ENCODE results near the gene PAK3. TPM values are rescaled to one million over a fixed set of nuclear protein-coding genes. Genes with fewer than 3 reads are reported as not detected.

PAK3 gene
- total and polyA plus RNA-seq, 9 of the 15 experiments (the other 6 are each of a cell fraction or from before 2014, with no cell fraction given): not detected

DNA sequence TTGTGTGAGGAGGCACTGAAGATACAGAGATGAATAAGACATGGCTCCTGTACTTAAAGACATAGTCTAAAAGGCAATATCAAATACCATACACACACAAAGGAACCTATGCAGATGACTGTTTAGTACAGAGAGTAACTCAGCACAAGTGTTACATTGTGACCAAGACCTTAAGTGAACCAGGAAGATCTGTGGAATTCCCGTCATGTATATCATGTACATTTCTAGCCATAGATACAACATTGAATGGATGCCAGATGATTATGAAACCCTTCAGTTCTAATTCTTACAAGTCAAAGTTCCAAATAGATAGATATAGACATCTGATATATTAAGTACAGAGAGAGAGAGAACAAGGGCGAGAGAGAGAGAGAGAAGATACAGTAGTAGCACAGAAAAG, 73.2 kb downstream of the PAK3 start:
- no peaks in the 10 kb centered on the region for H3K4me1 ChIP-seq (replicated peaks in 1 of 2; ENCODE audit: control insufficient read depth in 2 of 2, insufficient read depth in 2 of 2, low read length in 2 of 2)
- H3K9me1 ChIP-seq (ENCODE audit: control insufficient read depth, insufficient read depth, low read length): no peaks in the 10 kb centered on the region
- in situ Hi-C loops (cut with MboI): no loop called here
- H3K9me3 ChIP-seq (replicated peaks; ENCODE audit: control insufficient read depth, insufficient read depth, low read depth, low read length): no peaks in the 10 kb centered on the region
- no peaks in the 10 kb centered on the region for H3K36me3 ChIP-seq (ENCODE audit: control insufficient read depth, insufficient read depth, low read length)
- no peak for DNase-seq (ENCODE audit: extremely low read depth in 1 of 4, low spot score in 3 of 4)
- no peaks in the 10 kb centered on the region for H3K79me2 ChIP-seq (ENCODE audit: control insufficient read depth, insufficient read depth, low read length)
- ATAC-seq: no peak
- POLR2A ChIA-PET: no interaction called here
- FAIRE-seq: no peak
- no peak overlapping the region for H3K4me2 ChIP-seq (ENCODE audit: insufficient read depth, low read length)
- no peaks in the 10 kb centered on the region for H3K27me3 ChIP-seq (ENCODE audit: control insufficient read depth in 2 of 2, insufficient read depth in 2 of 2, low read length in 2 of 2)
- intact Hi-C loops (cut with micrococcal nuclease): loop anchor here (5.0 kb wide), 2 partner anchors 73 to 278 kb away; no protein-coding TSS in a partner anchor
- no peak overlapping the region for H3K4me3 ChIP-seq
- H2AFZ ChIP-seq (ENCODE audit: low read depth, low read length): no peak overlapping the region
- no peaks in the 10 kb centered on the region for H4K20me1 ChIP-seq (replicated peaks; ENCODE audit: control insufficient read depth, insufficient read depth, low read length)
- no TSS peak for BruUV-seq (replicated peaks)
- no peak overlapping the region for H3K27ac ChIP-seq (ENCODE audit: extremely low read depth, low read depth, low read length)
- 4% methylated on average over 2 of the region's 2 CpGs for WGBS (ENCODE audit: insufficient coverage, low coverage, missing lambda C conversion rate)
- H3K9ac ChIP-seq (ENCODE audit: insufficient read depth in 1 of 2, low read depth in 2 of 2, low read length in 2 of 2): no peak overlapping the region
- CTCF ChIA-PET (ENCODE audit: low intra/inter-chr PET ratio): interaction anchor here (1.3 kb wide), 1 partner anchor 74 kb away, joined by 3 read pairs; no protein-coding TSS in a partner anchor
- TF ChIP-seq KAT2B (IDR thresholded peaks at IDR 0.05; ENCODE audit: low read depth, low read length) (no peak), FOXM1 (IDR thresholded peaks at IDR 0.05; ENCODE audit: low read depth) (no peak), FOXM1 (CRISPR knock-in tag; IDR thresholded peaks at IDR 0.05; ENCODE audit: low read depth) (no peak), MECOM (CRISPR knock-in tag; IDR thresholded peaks at IDR 0.05) (no peak), POLR2A (conservative IDR thresholded peaks at IDR 0.05) (no peak), NR2F6 (CRISPR knock-in tag; IDR thresholded peaks at IDR 0.05) (no peak), ZNF24 (IDR thresholded peaks at IDR 0.05) (no peak)
- TF ChIP-seq, protein P1, sequence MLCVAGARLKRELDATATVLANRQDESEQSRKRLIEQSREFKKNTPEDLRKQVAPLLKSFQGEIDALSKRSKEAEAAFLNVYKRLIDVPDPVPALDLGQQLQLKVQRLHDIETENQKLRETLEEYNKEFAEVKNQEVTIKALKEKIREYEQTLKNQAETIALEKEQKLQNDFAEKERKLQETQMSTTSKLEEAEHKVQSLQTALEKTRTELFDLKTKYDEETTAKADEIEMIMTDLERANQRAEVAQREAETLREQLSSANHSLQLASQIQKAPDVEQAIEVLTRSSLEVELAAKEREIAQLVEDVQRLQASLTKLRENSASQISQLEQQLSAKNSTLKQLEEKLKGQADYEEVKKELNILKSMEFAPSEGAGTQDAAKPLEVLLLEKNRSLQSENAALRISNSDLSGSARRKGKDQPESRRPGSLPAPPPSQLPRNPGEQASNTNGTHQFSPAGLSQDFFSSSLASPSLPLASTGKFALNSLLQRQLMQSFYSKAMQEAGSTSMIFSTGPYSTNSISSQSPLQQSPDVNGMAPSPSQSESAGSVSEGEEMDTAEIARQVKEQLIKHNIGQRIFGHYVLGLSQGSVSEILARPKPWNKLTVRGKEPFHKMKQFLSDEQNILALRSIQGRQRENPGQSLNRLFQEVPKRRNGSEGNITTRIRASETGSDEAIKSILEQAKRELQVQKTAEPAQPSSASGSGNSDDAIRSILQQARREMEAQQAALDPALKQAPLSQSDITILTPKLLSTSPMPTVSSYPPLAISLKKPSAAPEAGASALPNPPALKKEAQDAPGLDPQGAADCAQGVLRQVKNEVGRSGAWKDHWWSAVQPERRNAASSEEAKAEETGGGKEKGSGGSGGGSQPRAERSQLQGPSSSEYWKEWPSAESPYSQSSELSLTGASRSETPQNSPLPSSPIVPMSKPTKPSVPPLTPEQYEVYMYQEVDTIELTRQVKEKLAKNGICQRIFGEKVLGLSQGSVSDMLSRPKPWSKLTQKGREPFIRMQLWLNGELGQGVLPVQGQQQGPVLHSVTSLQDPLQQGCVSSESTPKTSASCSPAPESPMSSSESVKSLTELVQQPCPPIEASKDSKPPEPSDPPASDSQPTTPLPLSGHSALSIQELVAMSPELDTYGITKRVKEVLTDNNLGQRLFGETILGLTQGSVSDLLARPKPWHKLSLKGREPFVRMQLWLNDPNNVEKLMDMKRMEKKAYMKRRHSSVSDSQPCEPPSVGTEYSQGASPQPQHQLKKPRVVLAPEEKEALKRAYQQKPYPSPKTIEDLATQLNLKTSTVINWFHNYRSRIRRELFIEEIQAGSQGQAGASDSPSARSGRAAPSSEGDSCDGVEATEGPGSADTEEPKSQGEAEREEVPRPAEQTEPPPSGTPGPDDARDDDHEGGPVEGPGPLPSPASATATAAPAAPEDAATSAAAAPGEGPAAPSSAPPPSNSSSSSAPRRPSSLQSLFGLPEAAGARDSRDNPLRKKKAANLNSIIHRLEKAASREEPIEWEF (CRISPR knock-in tag; IDR thresholded peaks at IDR 0.05): no peak
- TF ChIP-seq, protein P2, sequence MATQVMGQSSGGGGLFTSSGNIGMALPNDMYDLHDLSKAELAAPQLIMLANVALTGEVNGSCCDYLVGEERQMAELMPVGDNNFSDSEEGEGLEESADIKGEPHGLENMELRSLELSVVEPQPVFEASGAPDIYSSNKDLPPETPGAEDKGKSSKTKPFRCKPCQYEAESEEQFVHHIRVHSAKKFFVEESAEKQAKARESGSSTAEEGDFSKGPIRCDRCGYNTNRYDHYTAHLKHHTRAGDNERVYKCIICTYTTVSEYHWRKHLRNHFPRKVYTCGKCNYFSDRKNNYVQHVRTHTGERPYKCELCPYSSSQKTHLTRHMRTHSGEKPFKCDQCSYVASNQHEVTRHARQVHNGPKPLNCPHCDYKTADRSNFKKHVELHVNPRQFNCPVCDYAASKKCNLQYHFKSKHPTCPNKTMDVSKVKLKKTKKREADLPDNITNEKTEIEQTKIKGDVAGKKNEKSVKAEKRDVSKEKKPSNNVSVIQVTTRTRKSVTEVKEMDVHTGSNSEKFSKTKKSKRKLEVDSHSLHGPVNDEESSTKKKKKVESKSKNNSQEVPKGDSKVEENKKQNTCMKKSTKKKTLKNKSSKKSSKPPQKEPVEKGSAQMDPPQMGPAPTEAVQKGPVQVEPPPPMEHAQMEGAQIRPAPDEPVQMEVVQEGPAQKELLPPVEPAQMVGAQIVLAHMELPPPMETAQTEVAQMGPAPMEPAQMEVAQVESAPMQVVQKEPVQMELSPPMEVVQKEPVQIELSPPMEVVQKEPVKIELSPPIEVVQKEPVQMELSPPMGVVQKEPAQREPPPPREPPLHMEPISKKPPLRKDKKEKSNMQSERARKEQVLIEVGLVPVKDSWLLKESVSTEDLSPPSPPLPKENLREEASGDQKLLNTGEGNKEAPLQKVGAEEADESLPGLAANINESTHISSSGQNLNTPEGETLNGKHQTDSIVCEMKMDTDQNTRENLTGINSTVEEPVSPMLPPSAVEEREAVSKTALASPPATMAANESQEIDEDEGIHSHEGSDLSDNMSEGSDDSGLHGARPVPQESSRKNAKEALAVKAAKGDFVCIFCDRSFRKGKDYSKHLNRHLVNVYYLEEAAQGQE (IDR thresholded peaks at IDR 0.05; ENCODE audit: borderline replicate concordance): no peak
- TF ChIP-seq, protein P2 (CRISPR knock-in tag; IDR thresholded peaks at IDR 0.05; ENCODE audit: low read depth): no peak
